Thoracic aorta (tissue), 2 donors: ENCODE results near the gene P2RX7. TPM values are rescaled to one million over a fixed set of nuclear protein-coding genes. Genes with fewer than 3 reads are reported as not detected.

Experiments used
- ATAC-seq: fragments of 150-250 bp; one replicate; pipeline ENCODE4 v1.8.0; 2017; ENCODE audit warnings: low read depth; ENCODE audit not compliant: insufficient number of reproducible peaks, low FRiP score
- DNase-seq: peaks from one replicate; pipeline ENCODE4 v3.0.0-alpha.2; 2020; ENCODE audit warnings: low spot score
- H3K27ac ChIP-seq, 2 donors: fragments of 200-600 bp; sonication (generic); 1 replicate in 1 of 2; 2 replicates in 1 of 2; pipeline ENCODE4 v1.5.1; 2016; ENCODE audit warnings: mild to moderate bottlenecking in 2 of 2, moderate library complexity in 2 of 2
- H3K27me3 ChIP-seq: fragments of 200-600 bp; sonication (generic); replicated peaks from 2 replicates; pipeline ENCODE4 v1.6.0; 2016; ENCODE audit warnings: mild to moderate bottlenecking; ENCODE audit not compliant: insufficient read depth
- H3K36me3 ChIP-seq: fragments of 200-600 bp; sonication (generic); one replicate; pipeline ENCODE4 v1.5.1; 2016
- H3K4me1 ChIP-seq, 2 donors: fragments of 200-600 bp; sonication (generic); 1 replicate in 1 of 2; 2 replicates in 1 of 2; pipeline versions ENCODE4 v1.5.1 to v1.6.0; 2016; ENCODE audit warnings: low read depth in 2 of 2, mild to moderate bottlenecking in 1 of 2; ENCODE audit not compliant: control insufficient read depth in 1 of 2
- H3K4me3 ChIP-seq: fragments of 200-600 bp; sonication (generic); 2 replicates; pipeline ENCODE4 v1.5.1; 2016; ENCODE audit warnings: mild to moderate bottlenecking
- H3K9me3 ChIP-seq: fragments of 200-600 bp; sonication (generic); 2 replicates; pipeline ENCODE4 v1.5.1; 2016
- total RNA-seq, 2 donors: library from RNA; depleted of rRNA; stranded (reverse); fragments of >200 nt; gene quantifications; one replicate each; pipeline versions ENCODE4 v1.1.0 to v1.2.3, GENCODE V29; 2016
- TF ChIP-seq, protein P1 (sequence below): fragments of 200-600 bp; sonication (generic); IDR thresholded peaks from one replicate; pipeline ENCODE4 v1.5.1; 2019; ENCODE audit warnings: antibody characterized with exemption

The P2RX7 gene
- total RNA-seq, 2 donors from 2014 or later, result 3.2 to 4.0 TPM

GRCh38 chr12:121172145-121172544, 39.5 kb downstream of the P2RX7 start:
- H3K27me3 ChIP-seq, result no peaks in the 10 kb centered on the region
- H3K4me1 ChIP-seq, result no peaks in the 10 kb centered on the region
- DNase-seq, result no peak
- no peak overlapping the region for H3K4me3 ChIP-seq
- no peak overlapping the region for H3K27ac ChIP-seq
- TF ChIP-seq, protein P1, sequence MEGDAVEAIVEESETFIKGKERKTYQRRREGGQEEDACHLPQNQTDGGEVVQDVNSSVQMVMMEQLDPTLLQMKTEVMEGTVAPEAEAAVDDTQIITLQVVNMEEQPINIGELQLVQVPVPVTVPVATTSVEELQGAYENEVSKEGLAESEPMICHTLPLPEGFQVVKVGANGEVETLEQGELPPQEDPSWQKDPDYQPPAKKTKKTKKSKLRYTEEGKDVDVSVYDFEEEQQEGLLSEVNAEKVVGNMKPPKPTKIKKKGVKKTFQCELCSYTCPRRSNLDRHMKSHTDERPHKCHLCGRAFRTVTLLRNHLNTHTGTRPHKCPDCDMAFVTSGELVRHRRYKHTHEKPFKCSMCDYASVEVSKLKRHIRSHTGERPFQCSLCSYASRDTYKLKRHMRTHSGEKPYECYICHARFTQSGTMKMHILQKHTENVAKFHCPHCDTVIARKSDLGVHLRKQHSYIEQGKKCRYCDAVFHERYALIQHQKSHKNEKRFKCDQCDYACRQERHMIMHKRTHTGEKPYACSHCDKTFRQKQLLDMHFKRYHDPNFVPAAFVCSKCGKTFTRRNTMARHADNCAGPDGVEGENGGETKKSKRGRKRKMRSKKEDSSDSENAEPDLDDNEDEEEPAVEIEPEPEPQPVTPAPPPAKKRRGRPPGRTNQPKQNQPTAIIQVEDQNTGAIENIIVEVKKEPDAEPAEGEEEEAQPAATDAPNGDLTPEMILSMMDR, result no peak
- ATAC-seq, result no peak
- H3K9me3 ChIP-seq, result no peaks in the 10 kb centered on the region
- H3K36me3 ChIP-seq, result no peaks in the 10 kb centered on the region

DNA sequence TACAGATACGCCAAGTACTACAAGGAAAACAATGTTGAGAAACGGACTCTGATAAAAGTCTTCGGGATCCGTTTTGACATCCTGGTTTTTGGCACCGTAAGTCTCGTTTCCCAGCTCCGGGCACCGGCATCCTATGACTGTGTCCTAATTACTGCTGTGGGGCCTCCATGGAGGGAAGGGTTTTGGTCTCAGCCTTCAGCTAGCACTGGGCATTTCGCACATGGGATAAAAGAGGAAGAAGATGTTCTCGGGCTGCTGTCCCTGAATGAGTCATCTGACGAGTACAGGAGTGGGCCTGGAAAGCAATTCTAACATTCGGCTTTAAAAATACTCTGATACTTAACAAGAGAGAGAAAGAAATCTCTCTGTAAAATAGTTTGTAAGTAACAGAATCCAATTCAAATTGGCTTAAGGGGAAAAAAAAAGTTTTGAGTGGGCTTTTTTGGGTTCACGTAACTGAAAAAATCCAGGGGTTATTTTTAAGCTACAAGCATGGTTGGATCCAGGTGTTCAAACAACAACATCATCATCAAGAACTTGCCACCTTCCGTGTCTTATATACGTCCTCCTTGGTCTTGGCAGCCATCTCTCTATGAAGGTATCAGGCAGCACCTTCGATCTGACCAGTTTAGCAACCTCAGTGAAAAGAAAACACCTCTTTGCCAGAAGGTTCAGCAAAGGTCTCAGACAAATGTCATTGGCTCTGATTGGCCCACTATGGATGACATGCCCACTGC, 42.9 kb downstream of the P2RX7 start:
- TF ChIP-seq, protein P1, result no peak
- ATAC-seq (no peak), DNase-seq (no peak)
- H3K9me3 ChIP-seq, result no peaks in the 10 kb centered on the region
- no peaks in the 10 kb centered on the region for H3K27me3 ChIP-seq
- no peaks in the 10 kb centered on the region for H3K36me3 ChIP-seq
- H3K27ac ChIP-seq, result no peak overlapping the region
- H3K4me3 ChIP-seq, result no peak overlapping the region
- H3K4me1 ChIP-seq, result no peaks in the 10 kb centered on the region

GRCh38 chr12:121176826-121177529, 44.3 kb downstream of the P2RX7 start:
- Histone ChIP-seq H3K4me1 (no peaks in the 10 kb centered on the region), H3K4me3 (no peak overlapping the region), H3K27ac (no peak overlapping the region), H3K27me3 (no peaks in the 10 kb centered on the region), H3K9me3 (no peaks in the 10 kb centered on the region), H3K36me3 (no peaks in the 10 kb centered on the region)
- no peak for DNase-seq
- ATAC-seq, result no peak
- TF ChIP-seq, protein P1, result no peak

- no peak for DNase-seq
- Histone ChIP-seq H3K27ac (no peak overlapping the region), H3K36me3 (no peaks in the 10 kb centered on the region), H3K4me3 (no peak overlapping the region), H3K4me1 (no peaks in the 10 kb centered on the region), H3K27me3 (no peaks in the 10 kb centered on the region), H3K9me3 (no peaks in the 10 kb centered on the region)
- TF ChIP-seq, protein P1, result no peak
- no peak for ATAC-seq
Measured at GRCh38 chr12:121181181-121181580, 48.5 kb downstream of the P2RX7 start.

- TF ChIP-seq, protein P1, result no peak
- H3K4me1 ChIP-seq, result no peaks in the 10 kb centered on the region
- H3K36me3 ChIP-seq, result no peaks in the 10 kb centered on the region
- H3K4me3 ChIP-seq, result no peak overlapping the region
- no peaks in the 10 kb centered on the region for H3K9me3 ChIP-seq
- no peak for DNase-seq
- H3K27me3 ChIP-seq, result no peaks in the 10 kb centered on the region
- no peak overlapping the region for H3K27ac ChIP-seq
- no peak for ATAC-seq
Measured at GRCh38 chr12:121182222-121182893, 49.7 kb downstream of the P2RX7 start.
